Embryonic facial prominence (tissue), 1 donor: ENCODE results near the gene PRR20C.
"Not testable (repeated sequence)": the region's sequence is repeated elsewhere in the genome, so short reads cannot be mapped to it uniquely, and the experiment has no call there.

Source experiments
- DNase-seq: peaks from one replicate; pipeline ENCODE4 v3.0.0-alpha.2; 2016; ENCODE audit errors: extremely low spot score

The PRR20C gene

GRCh38 chr13:57153761-57154160 is at the start of gene PRR20C:
Gene PRR20C (plus strand): TSS chr13:57154061. CDS start chr13:57154448, 387 bp downstream.
- DNase-seq: not testable (repeated sequence)

GRCh38 chr13:57114945-57115344 is 38.9 kb upstream of the PRR20C start:
- no peak for DNase-seq

- peak; percentile 22 for DNase-seq
Measured at GRCh38 chr13:57123681-57124080, 30.2 kb upstream of the PRR20C start.

GRCh38 chr13:57128909-57129308 is 25.0 kb upstream of the PRR20C start:
- DNase-seq: no peak

GRCh38 chr13:57136093-57136492 is 17.8 kb upstream of the PRR20C start:
- DNase-seq: no peak

- DNase-seq: no peak
Measured at GRCh38 chr13:57137585-57137984, 16.3 kb upstream of the PRR20C start.

- DNase-seq: no peak
Measured at GRCh38 chr13:57138988-57139387, 14.9 kb upstream of the PRR20C start.

GRCh38 chr13:57139781-57140180 is 14.1 kb upstream of the PRR20C start:
- DNase-seq: not testable (repeated sequence)

GRCh38 chr13:57140235-57140968 is 13.5 kb upstream of the PRR20C start, which contains the start of gene PRR20A:
Gene PRR20A (plus strand): TSS chr13:57140918. CDS start chr13:57141305, 387 bp downstream.
- DNase-seq: not testable (repeated sequence)

- DNase-seq: not testable (repeated sequence)
Measured at GRCh38 chr13:57147188-57147587, 6.7 kb upstream of the PRR20C start, which contains the start of gene PRR20B. Gene PRR20B (plus strand): TSS chr13:57147488. CDS start chr13:57147875, 387 bp downstream.

GRCh38 chr13:57148106-57148505 is 5.8 kb upstream of the PRR20C start:
- not testable (repeated sequence) for DNase-seq

GRCh38 chr13:57160332-57160731 is 6.5 kb downstream of the PRR20C start, which contains the start of gene PRR20D:
Gene PRR20D (plus strand): TSS chr13:57160632. CDS start chr13:57161019, 387 bp downstream.
- not testable (repeated sequence) for DNase-seq

GRCh38 chr13:57166897-57167296 is 13.0 kb downstream of the PRR20C start, which contains the start of gene PRR20E:
Gene PRR20E (plus strand): TSS chr13:57167197. CDS start chr13:57167584, 387 bp downstream.
- not testable (repeated sequence) for DNase-seq

GRCh38 chr13:57191667-57192066 is 37.8 kb downstream of the PRR20C start:
- DNase-seq: no peak
